OCI-LY7 (cell line): ENCODE measurements around the gene C9orf72.

Source experiments
- CTCF ChIP-seq: fragments of 200-600 bp; sonication (generic); conservative IDR thresholded peaks from 2 replicates; pipeline ENCODE4 v1.5.1; 2014; ENCODE audit warnings: mild to moderate bottlenecking, antibody characterized with exemption, low read length, moderate library complexity, mixed read lengths
- EZH2phosphoT487 ChIP-seq: fragments of 200-600 bp; sonication (generic); IDR thresholded peaks from 2 replicates; pipeline ENCODE4 v1.6.1; 2018; ENCODE audit warnings: low read depth, borderline replicate concordance, mild to moderate bottlenecking, mixed run types, antibody characterized with exemption, low read length, moderate library complexity, mixed read lengths

GRCh38 chr9:27614551-27614950, 41.3 kb upstream of the C9orf72 start:
- TF ChIP-seq CTCF (no peak), EZH2phosphoT487 (no peak)
